Limb (tissue), 2 donors: Measurements from ENCODE around the gene MTHFSD.

Experiments used
- DNase-seq, 2 donors: peaks; one replicate each; pipeline ENCODE4 v3.0.0-alpha.2; 2016; ENCODE audit errors: extremely low spot score in 2 of 2

Gene MTHFSD

GRCh38 chr16:86550281-86550680, 4.8 kb downstream of the MTHFSD start:
- no peak for DNase-seq

DNA sequence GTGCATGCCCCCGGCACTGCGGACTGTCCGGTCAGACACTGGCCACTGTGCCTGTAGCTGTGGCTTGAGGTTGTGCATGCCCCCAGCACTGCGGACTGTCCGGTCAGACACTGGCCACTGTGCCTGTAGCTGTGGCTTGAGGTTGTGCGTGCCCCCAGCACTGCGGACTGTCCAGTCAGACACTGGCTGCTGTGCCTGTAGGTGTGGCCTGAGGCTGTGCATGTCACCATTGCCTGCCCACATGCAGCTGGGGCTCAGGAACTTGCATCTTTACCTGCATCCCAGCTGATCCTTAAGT, 5.2 kb downstream of the MTHFSD start:
- DNase-seq: no peak

GRCh38 chr16:86549076-86549892, 5.8 kb downstream of the MTHFSD start:
- DNase-seq: no peak

- DNase-seq: no peak
Measured at GRCh38 chr16:86547286-86547685, 7.7 kb downstream of the MTHFSD start.

- DNase-seq: no peak
Measured at GRCh38 chr16:86546638-86547013, 8.4 kb downstream of the MTHFSD start.

DNA sequence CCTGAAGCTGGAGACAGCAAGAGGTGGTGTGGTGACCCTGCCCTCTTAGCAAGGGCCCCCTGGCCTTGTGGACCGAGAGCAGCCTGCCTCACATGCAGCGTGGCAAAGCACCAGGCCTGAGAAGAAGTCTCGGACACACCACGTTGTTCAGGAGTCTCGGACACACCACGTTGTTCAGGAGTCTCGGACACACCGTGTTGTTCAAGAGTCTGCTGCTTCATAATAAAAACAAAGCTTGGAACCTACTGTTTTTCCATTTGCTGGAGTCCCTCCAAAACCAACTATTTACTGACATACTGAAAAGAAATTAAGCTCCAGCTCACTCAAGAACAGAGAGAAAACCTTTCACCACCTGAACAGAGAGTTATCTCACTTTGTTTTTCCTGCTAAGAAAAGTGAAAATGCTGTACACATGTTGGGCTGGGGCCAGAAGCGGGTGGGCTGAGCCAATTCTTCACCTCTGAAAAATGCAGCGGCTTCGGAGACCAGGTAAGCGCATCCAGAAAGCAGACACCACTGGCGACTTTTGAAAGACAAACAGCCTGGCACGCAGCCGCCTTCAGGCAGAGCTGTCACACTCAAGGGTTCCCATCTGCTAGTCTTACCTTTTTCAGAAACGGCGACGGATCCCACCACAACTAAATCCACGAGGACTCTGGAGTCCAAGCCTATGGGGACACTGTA, 8.9 kb downstream of the MTHFSD start:
- DNase-seq: no peak

GRCh38 chr16:86545481-86545880, 9.6 kb downstream of the MTHFSD start:
- no peak for DNase-seq

GRCh38 chr16:86542756-86543750, 12.0 kb downstream of the MTHFSD start:
- no peak for DNase-seq

DNA sequence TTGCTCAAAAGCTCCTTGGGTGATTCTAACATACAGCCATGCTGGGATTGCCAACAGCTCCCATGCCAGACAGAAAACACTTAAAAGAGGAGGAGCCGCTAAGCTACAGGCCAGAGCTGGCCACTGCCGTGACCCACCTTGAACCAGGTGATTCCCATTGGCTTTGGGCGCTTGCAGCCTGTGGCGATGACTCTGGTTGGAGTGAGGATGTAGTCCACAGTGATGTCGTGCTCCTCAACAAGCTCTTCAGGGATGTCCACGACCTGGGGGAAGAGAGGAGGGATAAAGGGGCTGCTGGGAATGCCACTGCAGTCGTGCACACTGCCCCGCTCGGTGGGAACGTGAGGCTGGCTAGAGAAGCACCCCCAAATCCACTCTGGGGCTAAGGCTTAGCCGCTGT, 13.5 kb downstream of the MTHFSD start:
- DNase-seq: no peak

- DNase-seq: no peak
Measured at GRCh38 chr16:86540894-86541293, 14.1 kb downstream of the MTHFSD start.

- DNase-seq: no peak
Measured at GRCh38 chr16:86538196-86538780, 16.7 kb downstream of the MTHFSD start.

DNA sequence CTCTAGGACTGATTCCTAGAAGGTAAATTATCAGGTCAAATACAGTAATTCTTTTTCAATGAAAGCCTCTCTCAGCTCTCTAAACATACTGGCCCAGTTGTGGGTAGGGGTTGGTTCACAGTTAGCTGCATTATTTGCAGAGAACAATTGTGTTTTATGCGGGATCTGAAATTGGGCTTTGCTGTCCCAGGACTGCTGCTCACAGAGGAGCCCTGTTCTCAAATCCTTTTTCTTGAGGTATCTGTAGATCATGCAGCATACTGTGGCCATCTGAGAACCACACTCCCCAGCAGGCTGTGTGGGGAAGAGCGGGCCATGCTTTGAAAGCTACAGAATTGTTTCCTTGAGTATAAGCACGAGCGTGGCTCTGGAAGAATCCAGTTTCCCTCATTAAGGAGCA, 17.5 kb downstream of the MTHFSD start:
- DNase-seq: no peak

- DNase-seq: no peak
Measured at GRCh38 chr16:86536621-86537020, 18.4 kb downstream of the MTHFSD start.

DNA sequence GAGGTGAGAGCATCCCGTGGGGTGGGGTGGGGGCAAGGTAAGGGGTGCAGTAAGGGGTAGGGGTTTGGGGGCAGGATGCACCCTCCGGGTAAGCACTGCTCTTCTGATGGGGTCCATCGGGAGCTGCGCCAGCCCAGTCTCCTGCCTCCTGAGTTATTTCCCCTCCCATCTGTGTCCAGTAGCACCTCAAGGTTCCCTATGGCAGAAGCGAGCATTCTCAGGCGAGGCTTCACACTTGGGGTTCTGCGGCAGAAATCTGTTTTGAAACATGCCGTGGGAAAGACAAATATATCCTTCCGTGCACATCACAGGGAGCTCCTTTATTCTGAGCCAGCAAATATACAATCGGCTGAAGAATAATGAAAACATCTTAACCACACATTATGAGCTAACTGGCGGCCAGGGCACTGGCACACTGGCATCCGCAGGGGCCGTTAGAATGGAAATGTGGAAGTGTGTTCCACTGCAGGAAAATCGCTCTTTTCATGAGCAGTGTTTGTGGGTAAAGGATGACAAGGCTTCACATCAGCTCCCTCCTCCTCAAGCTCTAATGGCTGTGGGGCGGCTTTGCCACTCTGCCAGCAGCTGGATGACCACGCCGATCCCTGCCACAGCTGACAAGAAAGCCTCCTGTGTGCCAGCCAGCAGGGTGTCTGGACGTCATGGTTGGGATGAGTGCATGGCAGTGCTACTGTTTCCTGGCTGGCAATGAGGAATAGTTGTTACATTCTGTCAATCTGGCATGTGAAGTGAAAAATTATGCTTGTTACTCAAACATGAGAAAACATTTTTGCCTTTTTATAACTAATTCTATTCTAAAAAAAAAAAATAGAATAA, 20.0 kb downstream of the MTHFSD start:
- DNase-seq: no peak

DNA sequence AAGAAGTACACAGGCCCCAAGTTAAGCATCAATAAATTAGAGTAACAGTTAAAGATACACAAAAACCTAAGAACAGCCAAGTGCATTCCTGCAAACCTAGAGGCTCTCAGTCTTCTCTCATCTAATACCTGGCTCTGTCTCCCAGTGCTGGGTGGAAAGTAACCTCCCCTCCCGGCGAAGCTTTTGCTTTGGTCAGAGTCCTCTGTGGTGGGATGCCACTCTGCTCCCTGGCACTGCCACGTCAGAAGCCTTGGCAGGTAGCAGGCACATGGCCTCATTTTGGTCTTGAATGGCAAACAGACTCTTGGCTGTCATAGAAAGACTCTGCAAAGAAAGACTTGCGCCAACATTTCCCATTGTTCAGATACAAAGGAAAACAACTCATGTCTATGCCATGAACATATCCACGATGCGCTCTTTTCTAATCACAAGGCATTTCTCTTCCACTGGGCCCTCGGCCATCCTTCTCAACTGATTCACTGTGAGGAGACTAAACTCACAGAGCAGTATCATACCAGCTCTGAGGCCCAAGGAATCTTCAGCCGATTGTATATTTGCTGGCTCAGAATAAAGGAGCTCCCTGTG, 21.2 kb downstream of the MTHFSD start:
- DNase-seq: no peak

- DNase-seq: no peak
Measured at GRCh38 chr16:86533076-86533475, 22.0 kb downstream of the MTHFSD start.

- DNase-seq: no peak
Measured at GRCh38 chr16:86532526-86532815, 22.6 kb downstream of the MTHFSD start.

- DNase-seq: no peak
Measured at GRCh38 chr16:86531641-86532525, 23.2 kb downstream of the MTHFSD start.

DNA sequence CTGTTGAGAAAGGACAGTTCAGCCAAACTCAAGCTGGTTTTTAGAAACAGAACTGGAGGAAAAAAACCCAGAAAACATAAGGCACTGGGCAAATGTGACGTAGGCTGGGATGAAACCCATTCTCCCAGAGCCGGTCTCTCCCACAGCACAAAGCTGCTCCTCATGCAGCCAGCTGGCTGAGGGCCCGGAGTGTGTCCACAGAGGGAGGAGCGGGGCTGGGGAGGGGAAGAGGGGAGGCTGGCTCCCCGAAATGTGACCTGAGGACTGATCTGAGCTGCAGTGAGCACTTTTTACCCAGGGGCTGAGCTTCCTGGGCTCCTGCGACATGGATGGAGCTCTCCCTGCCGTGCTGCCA, 23.9 kb downstream of the MTHFSD start:
- DNase-seq: peak; percentile 47 to 77
